Immature natural killer cell (primary cell): Measurements from ENCODE around the gene CCT5. TPM values are rescaled to one million over a fixed set of nuclear protein-coding genes. Genes with fewer than 3 reads are reported as not detected.

Experiments used
- polyA plus RNA-seq, 3 donors: library from polyadenylated mRNA; unstranded; fragments of 300-500 nt; fragmentation: Illumina TruSeq; gene quantifications; one replicate each; pipeline ENCODE4 v1.2.3, GENCODE V29; 2021

The CCT5 gene
- polyA plus RNA-seq, 3 donors from 2014 or later: 182 to 227 (median 211) TPM

Other genes starting within 250 kb of the CCT5 start
- 10 to 100 TPM in 2 of 3 donors, 1 to 10 TPM in 1; 9.5 to 16.0 (median 14.1) TPM for gene ATPSCKMT, start 392 bp upstream of the CCT5 start, polyA plus RNA-seq
- gene CMBL, start 57.6 kb downstream of the CCT5 start, polyA plus RNA-seq: under 1 TPM in 2 of 3 donors, not detected in 1; 0.35 to 0.84 TPM
- gene MARCHF6, start 103.4 kb downstream of the CCT5 start, polyA plus RNA-seq: 10 to 100 TPM; 23.3 to 54.5 (median 52.5) TPM
- 1 to 10 TPM; 4.3 to 9.1 (median 5.8) TPM for gene ROPN1L, start 191.6 kb downstream of the CCT5 start, polyA plus RNA-seq